Measurements from ENCODE around the gene TBCK.

TBCK gene

DNA sequence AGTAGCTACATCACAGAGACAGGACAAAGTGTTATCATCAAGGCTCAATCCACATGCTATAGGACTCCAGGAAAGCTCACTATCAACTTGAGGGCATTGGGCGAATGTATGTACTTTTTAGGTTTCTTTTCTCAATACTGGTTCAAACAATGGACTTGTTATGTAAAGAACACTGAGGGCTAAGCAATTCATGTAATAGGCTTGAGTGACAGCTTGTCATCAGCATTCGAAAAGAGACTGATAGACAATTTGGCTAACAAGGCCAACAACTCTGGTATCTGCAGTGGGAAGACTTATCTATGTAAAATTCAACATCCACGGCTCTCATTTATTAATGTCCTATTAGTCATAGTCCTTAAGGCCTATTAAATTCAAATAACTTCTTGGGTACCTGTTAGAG is 279.7 kb downstream of the TBCK start:
- DNase-seq: no peak

DNA sequence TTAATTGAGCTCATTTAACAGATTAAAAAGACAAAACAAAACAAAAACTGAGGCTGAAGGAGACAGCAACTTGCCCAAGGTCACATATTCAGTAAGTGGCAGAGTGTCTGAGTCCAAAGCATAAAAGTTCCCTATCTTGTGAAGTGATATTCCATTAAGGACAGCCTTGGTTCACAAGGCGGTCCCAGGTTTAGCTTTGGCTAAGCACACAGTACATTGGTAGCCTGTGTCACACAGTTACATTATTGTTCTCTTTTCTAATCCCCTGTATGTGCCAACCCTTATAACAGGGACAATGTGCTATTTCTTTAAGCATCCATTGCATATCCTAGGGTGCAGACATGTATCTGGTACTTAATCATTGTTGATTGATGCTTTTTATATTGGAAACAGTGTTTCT is 280.8 kb downstream of the TBCK start:
- no peak for DNase-seq

DNA sequence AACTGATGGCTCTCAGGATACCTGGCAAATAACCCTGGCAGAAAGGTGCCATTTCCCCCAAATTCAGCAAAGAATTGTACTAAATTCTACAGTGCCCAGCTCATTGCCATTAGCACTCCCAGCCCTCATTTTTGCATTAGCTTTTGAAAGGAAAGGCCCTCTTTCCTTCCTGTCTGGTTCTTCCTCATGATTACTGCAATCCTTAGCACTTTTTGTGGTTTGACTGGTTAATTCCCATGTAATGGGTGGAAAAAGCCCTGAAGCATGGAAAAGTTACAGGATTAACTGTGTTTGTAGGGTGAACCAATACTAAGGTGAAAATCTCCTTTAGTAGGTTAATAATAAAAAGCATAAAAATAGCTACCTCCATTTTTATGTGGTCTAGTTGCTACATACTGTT is 281.3 kb downstream of the TBCK start:
- no peak for DNase-seq

DNA sequence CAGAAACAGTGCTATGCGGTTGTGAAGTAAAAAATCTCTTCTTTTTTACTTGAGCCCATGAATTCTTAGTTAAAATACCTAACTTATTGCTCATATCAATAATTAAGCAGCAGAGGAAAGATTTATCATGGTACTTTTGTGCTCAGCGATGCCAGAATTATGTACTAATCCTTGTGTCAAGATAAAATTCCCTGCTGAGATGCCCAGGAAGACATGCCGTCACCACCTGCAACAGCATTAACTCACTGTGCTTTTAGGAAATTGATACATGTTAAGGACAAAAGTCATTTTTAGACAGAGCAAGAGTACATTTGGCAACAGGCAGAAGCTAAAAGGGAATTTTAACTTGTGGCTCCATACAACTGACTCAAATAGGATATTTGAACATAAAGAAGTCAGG is 281.8 kb downstream of the TBCK start:
- DNase-seq: no peak

GRCh38 chr4:106033469-106033868 is 282.5 kb downstream of the TBCK start:
- DNase-seq: no peak

DNA sequence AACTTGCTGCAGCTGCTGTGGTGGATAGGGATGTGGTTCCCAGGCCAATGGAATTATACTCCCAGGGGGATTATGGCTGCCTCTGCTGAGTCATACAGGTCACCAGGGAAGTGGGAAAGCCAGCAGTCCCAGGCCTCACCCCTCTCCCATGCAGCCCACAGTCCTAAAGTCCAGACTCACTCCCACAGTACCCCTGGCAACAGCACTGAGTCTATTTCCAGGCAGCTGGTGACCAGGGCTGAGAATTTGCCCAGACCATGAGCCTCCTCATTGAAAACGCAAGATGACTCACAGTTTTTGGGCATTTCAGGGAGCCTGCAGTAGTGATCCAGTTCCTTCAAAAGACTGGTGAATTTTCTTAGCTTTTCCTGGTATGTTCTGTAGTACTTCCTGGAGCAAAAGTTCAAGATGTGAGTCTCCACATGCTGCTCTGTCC is 283.1 kb downstream of the TBCK start:
- no peak for DNase-seq

GRCh38 chr4:106022454-106022853 is 293.6 kb downstream of the TBCK start:
- no peak for DNase-seq

- no peak for DNase-seq
Measured at GRCh38 chr4:106021737-106022410, 294.1 kb downstream of the TBCK start.

- DNase-seq: no peak
Measured at GRCh38 chr4:106019771-106020170, 296.2 kb downstream of the TBCK start.

- DNase-seq: no peak
Measured at GRCh38 chr4:106017975-106018374, 298.0 kb downstream of the TBCK start.

GRCh38 chr4:106011387-106011786 is 304.6 kb downstream of the TBCK start:
- no peak for DNase-seq

DNA sequence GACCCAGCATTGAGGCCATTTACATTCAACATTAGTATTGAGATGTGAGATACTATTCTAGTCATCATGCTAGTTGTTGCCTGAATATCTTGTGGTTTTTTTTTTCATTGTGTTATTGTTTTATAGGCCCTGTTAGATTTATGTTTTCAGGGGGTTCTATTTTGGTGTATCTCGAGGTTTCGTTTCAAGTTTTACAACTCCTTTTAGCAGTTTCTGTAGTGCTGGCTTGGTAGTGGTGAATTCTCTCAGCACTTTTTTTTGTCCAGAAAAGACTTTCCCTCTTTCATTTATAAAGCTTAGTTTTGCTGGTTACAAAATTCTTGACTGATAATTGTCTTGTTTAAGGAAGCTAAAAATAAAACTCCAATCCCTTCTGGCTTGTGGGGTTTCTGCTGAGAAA is 305.2 kb downstream of the TBCK start:
- no peak for DNase-seq

- DNase-seq: no peak
Measured at GRCh38 chr4:106002994-106003393, 313.0 kb downstream of the TBCK start.

DNA sequence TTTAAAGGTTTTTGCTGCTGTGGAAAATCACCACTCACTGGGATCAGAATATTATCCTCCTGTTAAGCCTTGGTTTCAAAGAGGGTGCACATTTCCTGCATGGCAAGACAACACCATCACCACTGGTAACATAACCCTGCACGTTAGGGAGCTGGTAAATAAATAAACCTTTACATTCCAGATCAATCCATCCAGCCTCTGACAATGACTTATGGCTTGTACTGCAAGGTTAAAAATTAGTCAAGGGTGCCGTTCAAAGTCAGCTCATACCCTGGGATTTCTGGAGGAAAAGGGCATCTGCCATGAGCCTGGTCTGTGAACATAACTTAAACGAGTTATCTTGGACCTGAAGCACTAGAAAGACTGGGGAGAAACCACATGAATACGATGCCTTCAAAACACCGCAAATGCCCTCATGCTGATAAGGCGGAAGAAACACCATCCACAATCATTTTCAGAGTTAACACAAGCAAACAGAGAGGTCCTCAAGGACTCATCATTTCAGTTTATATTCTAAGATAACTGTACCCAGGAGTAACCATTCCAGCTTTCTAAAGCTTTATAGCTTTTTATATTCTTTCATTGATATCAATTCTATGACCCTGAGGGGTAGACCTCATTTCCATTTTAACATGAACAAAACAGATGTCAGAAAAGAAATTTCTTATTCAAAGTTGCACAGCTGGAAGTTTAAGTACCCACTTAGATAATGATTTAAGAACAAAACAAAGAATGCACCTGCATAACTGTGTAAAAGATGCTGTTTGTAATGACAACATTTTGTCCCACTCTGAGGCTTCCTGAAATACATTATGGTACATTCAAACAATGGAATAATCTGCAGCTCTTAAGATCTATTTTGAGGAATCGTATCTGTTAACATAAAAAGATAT is 317.6 kb downstream of the TBCK start:
- no peak for DNase-seq

- no peak for DNase-seq
Measured at GRCh38 chr4:105996845-105997244, 319.2 kb downstream of the TBCK start.

- no peak for DNase-seq
Measured at GRCh38 chr4:105994841-105995501, 321.0 kb downstream of the TBCK start.

DNA sequence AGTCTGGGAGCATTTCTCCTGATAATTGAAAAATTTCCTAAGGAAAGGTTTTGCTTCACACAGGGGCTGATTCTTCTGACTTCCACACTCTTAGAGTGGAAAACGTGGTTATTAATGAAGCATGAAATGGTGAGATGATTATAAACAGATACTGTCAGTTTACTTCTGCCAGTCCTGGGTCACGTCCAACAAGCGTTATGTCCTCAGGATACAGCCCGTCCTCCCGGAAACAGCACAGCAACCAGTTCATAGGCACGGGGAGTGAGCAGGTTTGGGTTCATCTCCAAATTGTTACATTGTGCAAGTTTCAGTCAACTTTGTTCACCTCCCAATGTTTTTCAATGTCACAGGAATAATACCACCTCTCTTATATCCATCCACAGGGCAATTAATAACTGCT is 321.9 kb downstream of the TBCK start:
- DNase-seq: no peak

DNA sequence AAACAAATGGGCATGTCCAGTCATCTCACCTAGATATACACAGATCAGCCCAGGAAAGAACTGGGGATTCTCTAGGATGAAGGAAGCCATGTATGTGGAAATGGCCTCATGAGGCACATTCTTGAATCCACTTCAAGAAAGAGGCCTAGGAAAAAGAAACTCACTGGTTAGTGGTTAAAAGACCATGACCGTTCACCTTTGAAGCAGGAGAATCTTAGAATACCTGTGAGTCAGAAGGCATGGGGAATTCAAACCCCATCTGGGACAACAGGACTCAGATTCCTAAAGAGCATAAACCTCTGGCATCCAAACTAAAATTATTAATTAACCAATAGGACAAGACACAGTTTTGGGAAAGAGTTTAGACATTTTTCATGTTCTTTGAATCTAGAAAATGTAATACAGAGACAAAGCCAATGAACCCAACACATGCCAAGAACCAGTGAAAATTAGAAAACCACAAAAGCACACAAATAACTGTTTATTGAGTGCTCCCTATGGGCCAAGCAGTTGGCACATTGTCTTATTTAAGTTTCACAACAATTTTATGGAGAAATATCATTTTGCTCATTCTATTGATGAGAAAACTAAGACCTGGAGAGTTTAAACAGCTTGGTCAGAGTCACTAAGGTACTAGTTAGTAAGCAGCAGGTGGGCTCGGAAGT is 323.2 kb downstream of the TBCK start:
- no peak for DNase-seq

- no peak for DNase-seq
Measured at GRCh38 chr4:105991726-105992125, 324.3 kb downstream of the TBCK start.
